SIG-M5 (cell line): ENCODE measurements around the gene MAP6D1.

Experiments used
- DNase-seq: peaks from one replicate; lab custom pipeline; 2025; lab: John Stamatoyannopoulos, UW

The MAP6D1 gene

GRCh38 chr3:183823963-183824362 lies 1.4 kb downstream of the MAP6D1 start:
- DNase-seq = no peak

- no peak for DNase-seq
These were observed 2.7 kb downstream of the MAP6D1 start for GRCh38 chr3:183822631-183823030.

GRCh38 chr3:183819831-183820230 lies 5.5 kb downstream of the MAP6D1 start:
- DNase-seq = no peak

- no peak for DNase-seq
These were observed 6.4 kb downstream of the MAP6D1 start for GRCh38 chr3:183818706-183819624.

GRCh38 chr3:183818041-183818620 lies 7.2 kb downstream of the MAP6D1 start:
- DNase-seq = no peak

GRCh38 chr3:183817639-183818038 lies 7.7 kb downstream of the MAP6D1 start:
- no peak for DNase-seq

- DNase-seq = no peak
These were observed 8.5 kb downstream of the MAP6D1 start for GRCh38 chr3:183816681-183817510.

- DNase-seq = no peak
These were observed 9.4 kb downstream of the MAP6D1 start for GRCh38 chr3:183815951-183816475.

- DNase-seq = no peak
These were observed 9.8 kb downstream of the MAP6D1 start for GRCh38 chr3:183815563-183815940.

- no peak for DNase-seq
These were observed 11.1 kb downstream of the MAP6D1 start for GRCh38 chr3:183814240-183814639.

GRCh38 chr3:183812761-183813445 lies 12.5 kb downstream of the MAP6D1 start:
- no peak for DNase-seq

GRCh38 chr3:183811638-183812037 lies 13.7 kb downstream of the MAP6D1 start:
- DNase-seq = no peak

GRCh38 chr3:183810643-183811594 lies 14.5 kb downstream of the MAP6D1 start:
- DNase-seq = no peak

GRCh38 chr3:183809270-183809669 lies 16.1 kb downstream of the MAP6D1 start:
- no peak for DNase-seq

- DNase-seq = no peak
These were observed 17.0 kb downstream of the MAP6D1 start for GRCh38 chr3:183808355-183808754.

GRCh38 chr3:183807881-183808280 lies 17.5 kb downstream of the MAP6D1 start:
- no peak for DNase-seq

- DNase-seq = no peak
These were observed 18.1 kb downstream of the MAP6D1 start for GRCh38 chr3:183807209-183807728.

- no peak for DNase-seq
These were observed 22.4 kb downstream of the MAP6D1 start for GRCh38 chr3:183802989-183803388.

- DNase-seq = no peak
These were observed 23.8 kb downstream of the MAP6D1 start for GRCh38 chr3:183801601-183802000.

- no peak for DNase-seq
These were observed 25.0 kb downstream of the MAP6D1 start for GRCh38 chr3:183800243-183800863.
